ENCODE results near the gene ECE1. TPM values are rescaled to one million over a fixed set of nuclear protein-coding genes. Genes with fewer than 3 reads are reported as not detected.

Gene ECE1
- total RNA-seq, 4 donors from 2014 or later, result 45.6 to 175 (median 59.1) TPM

DNA sequence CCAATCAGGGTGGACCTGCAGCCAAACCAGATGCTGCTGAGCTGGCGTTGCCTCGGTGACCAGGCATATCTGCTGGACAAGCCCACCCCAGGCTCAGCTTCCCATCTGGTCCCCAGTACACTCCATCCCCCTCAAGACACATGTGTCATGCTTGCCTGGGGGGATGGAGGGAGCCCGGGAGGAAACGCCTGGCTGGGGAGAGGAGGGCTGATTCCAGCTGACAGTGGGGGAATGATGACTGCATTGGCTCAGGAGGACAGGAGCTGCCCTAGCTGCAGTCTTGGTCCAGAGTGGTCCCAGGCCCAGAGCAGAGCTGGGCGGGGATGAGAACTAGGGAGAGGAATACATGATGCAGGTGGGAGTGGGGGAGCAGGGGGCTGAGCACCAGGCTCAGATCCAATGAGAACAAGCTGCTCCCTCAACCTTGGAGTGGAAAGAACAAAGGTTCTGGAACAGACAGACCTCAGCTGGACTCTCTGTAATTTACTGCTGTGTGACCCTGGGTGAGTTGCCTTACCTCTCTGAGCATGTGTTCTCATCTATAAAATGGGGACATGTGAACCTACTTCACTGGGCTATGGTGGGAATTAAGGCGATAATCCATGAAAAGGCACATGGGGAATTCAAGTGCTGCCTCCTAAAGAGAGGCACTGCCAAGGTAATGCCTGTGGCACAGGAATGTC lies 23.1 kb upstream of the ECE1 start:
- H3K27ac ChIP-seq, result peak overlapping the region; percentile 85 to 93

DNA sequence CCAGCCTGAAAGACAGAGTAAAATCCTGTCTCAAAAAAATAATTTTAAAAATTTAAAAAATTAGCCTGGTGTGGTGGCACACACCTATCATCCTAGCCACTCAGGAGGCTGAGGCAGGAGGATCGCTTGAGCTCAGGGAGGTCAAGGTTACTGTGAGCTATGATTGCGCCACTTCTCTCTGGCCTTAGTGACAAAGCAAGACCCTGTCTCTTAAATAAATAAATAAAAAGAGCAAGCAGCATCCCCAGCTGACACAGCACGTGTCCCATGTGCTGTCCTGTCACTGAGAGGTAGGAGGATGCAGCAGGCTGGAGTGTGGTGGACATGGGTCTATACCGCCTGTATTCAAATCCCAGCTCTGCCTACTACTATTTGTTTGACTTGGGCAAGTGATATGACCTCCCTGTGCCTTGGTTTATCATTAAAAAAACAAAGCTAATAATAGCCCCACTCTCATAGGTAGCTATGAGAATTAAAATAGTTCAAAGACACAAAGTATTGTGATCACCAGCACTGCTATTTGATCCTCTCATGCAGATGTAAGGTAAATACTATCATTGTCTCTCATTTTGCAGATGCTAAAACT lies 22.2 kb upstream of the ECE1 start:
- Histone ChIP-seq H3K27ac (peak overlapping the region; percentile 85 to 93), H3K4me3 (no peak overlapping the region), H3K36me3 (no peaks in the 10 kb centered on the region), H3K4me1 (peaks cover 25 to 43% of the 10 kb centered on the region in 2 donors), H3K9me3 (no peaks in the 10 kb centered on the region), H3K27me3 (no peaks in the 10 kb centered on the region)
- TF ChIP-seq POLR2A (IDR thresholded peaks at IDR 0.05), result no peak
- TF ChIP-seq, protein P1, sequence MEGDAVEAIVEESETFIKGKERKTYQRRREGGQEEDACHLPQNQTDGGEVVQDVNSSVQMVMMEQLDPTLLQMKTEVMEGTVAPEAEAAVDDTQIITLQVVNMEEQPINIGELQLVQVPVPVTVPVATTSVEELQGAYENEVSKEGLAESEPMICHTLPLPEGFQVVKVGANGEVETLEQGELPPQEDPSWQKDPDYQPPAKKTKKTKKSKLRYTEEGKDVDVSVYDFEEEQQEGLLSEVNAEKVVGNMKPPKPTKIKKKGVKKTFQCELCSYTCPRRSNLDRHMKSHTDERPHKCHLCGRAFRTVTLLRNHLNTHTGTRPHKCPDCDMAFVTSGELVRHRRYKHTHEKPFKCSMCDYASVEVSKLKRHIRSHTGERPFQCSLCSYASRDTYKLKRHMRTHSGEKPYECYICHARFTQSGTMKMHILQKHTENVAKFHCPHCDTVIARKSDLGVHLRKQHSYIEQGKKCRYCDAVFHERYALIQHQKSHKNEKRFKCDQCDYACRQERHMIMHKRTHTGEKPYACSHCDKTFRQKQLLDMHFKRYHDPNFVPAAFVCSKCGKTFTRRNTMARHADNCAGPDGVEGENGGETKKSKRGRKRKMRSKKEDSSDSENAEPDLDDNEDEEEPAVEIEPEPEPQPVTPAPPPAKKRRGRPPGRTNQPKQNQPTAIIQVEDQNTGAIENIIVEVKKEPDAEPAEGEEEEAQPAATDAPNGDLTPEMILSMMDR (IDR thresholded peaks at IDR 0.05), result no peak
- no peak for DNase-seq
- intact Hi-C loops (cut with DNase I; ENCODE audit: low total_unique reads), result no loop called here

More for the DNA sequence above, 23.1 kb upstream of the ECE1 start:
- no peaks in the 10 kb centered on the region for H3K9me3 ChIP-seq
- H3K4me1 ChIP-seq, result peaks cover 31 to 43% of the 10 kb centered on the region in 2 donors
- peak; percentile 74 to 81 for DNase-seq
- TF ChIP-seq, protein P1 (IDR thresholded peaks at IDR 0.05), result no peak
- no peak for TF ChIP-seq POLR2A (IDR thresholded peaks at IDR 0.05)
- H3K36me3 ChIP-seq, result no peaks in the 10 kb centered on the region
- no peak overlapping the region for H3K4me3 ChIP-seq
- no peaks in the 10 kb centered on the region for H3K27me3 ChIP-seq
- intact Hi-C loops (cut with DNase I; ENCODE audit: low total_unique reads), result no loop called here

DNA sequence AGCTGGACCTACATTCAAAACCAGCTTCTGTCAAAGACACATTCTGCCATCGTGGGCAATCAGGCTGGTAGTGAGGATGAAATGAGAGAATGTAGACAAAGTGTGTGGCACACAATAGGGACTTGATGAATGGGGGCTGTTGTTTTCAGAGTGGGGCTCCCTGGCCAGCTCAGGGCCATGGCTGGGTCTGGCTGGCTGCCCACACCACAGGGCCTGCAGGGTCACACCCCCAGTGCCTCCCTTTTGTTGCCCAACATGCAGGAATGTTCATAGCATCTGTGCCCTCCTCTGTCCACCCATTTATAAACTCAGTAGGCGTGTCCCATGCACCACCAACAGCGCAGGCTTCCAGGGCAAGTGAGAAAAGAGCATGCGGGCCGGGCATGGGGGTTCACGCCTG lies 20.8 kb upstream of the ECE1 start:
- Histone ChIP-seq H3K27me3 (no peaks in the 10 kb centered on the region), H3K36me3 (no peaks in the 10 kb centered on the region), H3K4me3 (no peak overlapping the region), H3K4me1 (peaks cover 23 to 38% of the 10 kb centered on the region in 2 donors), H3K27ac (peak overlapping the region; percentile 73 to 89), H3K9me3 (no peaks in the 10 kb centered on the region)
- TF ChIP-seq, protein P1 (IDR thresholded peaks at IDR 0.05), result no peak
- no peak for TF ChIP-seq POLR2A (IDR thresholded peaks at IDR 0.05)
- intact Hi-C loops (cut with DNase I; ENCODE audit: low total_unique reads), result no loop called here
- DNase-seq, result no peak

DNA sequence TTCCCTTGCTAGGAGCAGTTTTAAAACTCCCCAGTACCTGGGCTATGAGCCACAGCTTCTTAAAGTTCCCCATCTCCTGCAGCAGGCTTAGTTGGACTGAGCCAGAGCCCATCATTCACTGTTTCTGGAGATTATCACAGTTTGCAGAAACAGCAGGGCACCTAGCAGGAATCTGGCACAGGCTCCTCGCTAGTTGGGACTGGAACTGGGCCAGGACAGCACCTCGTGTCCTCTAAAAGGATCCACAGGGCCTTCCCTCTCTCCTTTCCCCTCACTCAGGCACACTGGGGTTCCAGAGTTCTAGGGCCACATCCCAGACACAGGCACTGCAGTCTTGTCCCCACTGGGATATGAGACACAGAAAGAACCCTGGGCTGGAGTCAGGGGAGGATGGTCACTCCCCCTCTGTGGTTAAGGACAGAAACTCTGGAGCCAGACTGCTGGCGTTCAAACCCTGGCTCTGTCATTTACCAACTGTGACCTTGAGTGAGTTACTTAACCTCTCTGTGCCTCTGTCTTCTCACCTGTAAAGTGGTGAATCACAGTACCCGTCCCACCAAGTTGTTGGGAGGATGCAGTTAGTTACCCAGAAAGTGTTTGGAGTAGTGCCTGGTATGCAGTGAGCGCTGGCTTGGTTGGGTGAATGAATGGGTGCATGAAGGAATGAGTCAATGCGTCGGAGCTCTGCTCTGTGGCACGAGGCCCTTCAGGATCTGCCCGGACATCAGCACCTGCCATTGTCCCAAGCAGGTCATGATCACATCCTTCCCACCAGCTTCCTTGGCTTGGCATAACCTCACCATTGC lies 18.8 kb upstream of the ECE1 start:
- peak overlapping the region; percentile 73 to 89 for H3K27ac ChIP-seq
- peaks cover 23 to 29% of the 10 kb centered on the region in 2 donors for H3K4me1 ChIP-seq
- no peaks in the 10 kb centered on the region for H3K9me3 ChIP-seq
- DNase-seq, result peak; percentile 83 to 89
- TF ChIP-seq POLR2A (IDR thresholded peaks at IDR 0.05), result no peak
- TF ChIP-seq, protein P1 (IDR thresholded peaks at IDR 0.05), result no peak
- no peaks in the 10 kb centered on the region for H3K27me3 ChIP-seq
- intact Hi-C loops (cut with DNase I; ENCODE audit: low total_unique reads), result no loop called here
- H3K36me3 ChIP-seq, result no peaks in the 10 kb centered on the region
- H3K4me3 ChIP-seq, result no peak overlapping the region

DNA sequence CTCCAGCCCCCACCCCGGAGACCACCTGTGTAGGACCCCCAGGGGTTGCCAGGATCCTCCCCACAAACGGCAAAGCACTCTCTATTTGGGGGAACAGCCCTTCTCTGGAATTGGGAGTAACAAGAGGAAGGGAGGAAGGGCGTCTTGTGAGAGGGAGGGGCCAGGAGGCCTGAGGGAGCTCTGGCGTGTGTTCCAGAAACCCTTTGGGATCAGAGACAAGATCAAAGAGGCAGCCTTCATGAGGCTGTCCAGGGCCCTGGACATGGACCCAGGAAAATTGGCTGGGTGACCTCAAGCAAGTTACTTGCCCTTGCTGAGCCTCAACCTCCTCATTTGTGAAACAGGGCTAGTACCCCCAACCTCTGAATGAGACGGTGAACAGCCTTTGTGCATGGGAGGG lies 18.1 kb upstream of the ECE1 start:
- H3K4me1 ChIP-seq, result peaks cover 24% of the 10 kb centered on the region in 2 donors
- no peaks in the 10 kb centered on the region for H3K36me3 ChIP-seq
- no peaks in the 10 kb centered on the region for H3K27me3 ChIP-seq
- H3K27ac ChIP-seq, result peak overlapping the region; percentile 73 to 89
- intact Hi-C loops (cut with DNase I; ENCODE audit: low total_unique reads), result no loop called here
- no peak overlapping the region for H3K4me3 ChIP-seq
- TF ChIP-seq, protein P1 (IDR thresholded peaks at IDR 0.05), result no peak
- no peaks in the 10 kb centered on the region for H3K9me3 ChIP-seq
- DNase-seq, result peak; percentile 53 to 54

All from uterus (tissue), 4 donors.